ENCODE measurements around the gene ZNF230. TPM values are rescaled to one million over a fixed set of nuclear protein-coding genes. Genes with fewer than 3 reads are reported as not detected.

ZNF230 gene
- total and polyA plus RNA-seq, 9 of the 15 experiments (the other 6 are each of a cell fraction or from before 2014, with no cell fraction given), result 1.3 to 4.0 (median 2.2) TPM

DNA sequence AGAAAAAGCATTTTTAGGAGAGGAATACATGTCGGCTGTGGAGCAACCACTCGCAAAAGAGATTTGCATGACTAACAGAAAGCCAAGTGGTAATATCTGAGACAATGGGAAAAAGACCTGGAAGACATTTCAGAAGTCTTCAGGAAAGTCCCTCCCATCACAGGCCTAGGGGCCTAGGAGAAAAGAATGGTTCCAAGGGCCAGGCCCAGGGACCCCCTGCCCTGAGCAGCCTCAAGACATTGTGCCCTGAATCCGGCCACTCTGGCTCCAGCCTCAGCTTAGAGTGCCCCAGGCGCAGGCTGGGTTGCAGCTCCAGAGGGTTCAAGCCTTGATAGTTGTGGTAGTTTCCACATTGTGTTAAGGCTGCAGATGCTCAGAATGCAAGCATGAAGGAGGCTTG lies 42.3 kb upstream of the ZNF230 start:
- H3K9me3 ChIP-seq (replicated peaks; ENCODE audit: control insufficient read depth, insufficient read depth, low read depth, low read length), result 0 out of 2 replicates have a peak, but pooled peaks cover 2% of the 10 kb centered on the region
- DNase-seq (ENCODE audit: extremely low read depth in 1 of 4, low spot score in 3 of 4) (no peak), FAIRE-seq (no peak), ATAC-seq (no peak)
- no peak overlapping the region for H3K4me3 ChIP-seq
- no peaks in the 10 kb centered on the region for H3K27me3 ChIP-seq (ENCODE audit: control insufficient read depth in 2 of 2, insufficient read depth in 2 of 2, low read length in 2 of 2)
- no peak overlapping the region for H3K27ac ChIP-seq (ENCODE audit: extremely low read depth, low read depth, low read length)
- no peak overlapping the region for H3K4me2 ChIP-seq (ENCODE audit: insufficient read depth, low read length)
- no peak overlapping the region for H3K9ac ChIP-seq (ENCODE audit: insufficient read depth in 1 of 2, low read depth in 2 of 2, low read length in 2 of 2)
- WGBS (ENCODE audit: insufficient coverage, low coverage, missing lambda C conversion rate), result 0% methylated on average over 4 of the region's 4 CpGs
- in situ Hi-C loops (cut with MboI) (no loop called here), intact Hi-C loops (cut with micrococcal nuclease) (no loop called here)
- H3K79me2 ChIP-seq (ENCODE audit: control insufficient read depth, insufficient read depth, low read length), result no peaks in the 10 kb centered on the region
- H2AFZ ChIP-seq (ENCODE audit: low read depth, low read length), result no peak overlapping the region
- no peaks in the 10 kb centered on the region for H3K4me1 ChIP-seq (replicated peaks in 1 of 2; ENCODE audit: control insufficient read depth in 2 of 2, insufficient read depth in 2 of 2, low read length in 2 of 2)
- no peaks in the 10 kb centered on the region for H3K9me1 ChIP-seq (ENCODE audit: control insufficient read depth, insufficient read depth, low read length)
- TF ChIP-seq, protein P1, sequence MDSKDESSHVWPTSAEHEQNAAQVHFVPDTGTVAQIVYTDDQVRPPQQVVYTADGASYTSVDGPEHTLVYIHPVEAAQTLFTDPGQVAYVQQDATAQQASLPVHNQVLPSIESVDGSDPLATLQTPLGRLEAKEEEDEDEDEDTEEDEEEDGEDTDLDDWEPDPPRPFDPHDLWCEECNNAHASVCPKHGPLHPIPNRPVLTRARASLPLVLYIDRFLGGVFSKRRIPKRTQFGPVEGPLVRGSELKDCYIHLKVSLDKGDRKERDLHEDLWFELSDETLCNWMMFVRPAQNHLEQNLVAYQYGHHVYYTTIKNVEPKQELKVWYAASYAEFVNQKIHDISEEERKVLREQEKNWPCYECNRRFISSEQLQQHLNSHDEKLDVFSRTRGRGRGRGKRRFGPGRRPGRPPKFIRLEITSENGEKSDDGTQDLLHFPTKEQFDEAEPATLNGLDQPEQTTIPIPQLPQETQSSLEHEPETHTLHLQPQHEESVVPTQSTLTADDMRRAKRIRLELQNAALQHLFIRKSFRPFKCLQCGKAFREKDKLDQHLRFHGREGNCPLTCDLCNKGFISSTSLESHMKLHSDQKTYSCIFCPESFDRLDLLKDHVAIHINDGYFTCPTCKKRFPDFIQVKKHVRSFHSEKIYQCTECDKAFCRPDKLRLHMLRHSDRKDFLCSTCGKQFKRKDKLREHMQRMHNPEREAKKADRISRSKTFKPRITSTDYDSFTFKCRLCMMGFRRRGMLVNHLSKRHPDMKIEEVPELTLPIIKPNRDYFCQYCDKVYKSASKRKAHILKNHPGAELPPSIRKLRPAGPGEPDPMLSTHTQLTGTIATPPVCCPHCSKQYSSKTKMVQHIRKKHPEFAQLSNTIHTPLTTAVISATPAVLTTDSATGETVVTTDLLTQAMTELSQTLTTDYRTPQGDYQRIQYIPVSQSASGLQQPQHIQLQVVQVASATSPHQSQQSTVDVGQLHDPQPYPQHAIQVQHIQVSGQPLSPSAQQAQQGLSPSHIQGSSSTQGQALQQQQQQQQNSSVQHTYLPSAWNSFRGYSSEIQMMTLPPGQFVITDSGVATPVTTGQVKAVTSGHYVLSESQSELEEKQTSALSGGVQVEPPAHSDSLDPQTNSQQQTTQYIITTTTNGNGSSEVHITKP (IDR thresholded peaks at IDR 0.05; ENCODE audit: partially characterized antibody), result no peak
- TF ChIP-seq GABPA (tag; conservative IDR thresholded peaks at IDR 0.05; ENCODE audit: low read depth), result no peak
- TF ChIP-seq SMAD1 (IDR thresholded peaks at IDR 0.05; ENCODE audit: low read depth, low read length, partially characterized antibody), result no peak
- TF ChIP-seq CBFB (CRISPR knock-in tag; IDR thresholded peaks at IDR 0.05), result no peak
- no peak for TF ChIP-seq ZNF324 (CRISPR knock-in tag; IDR thresholded peaks at IDR 0.05)
- no peak for TF ChIP-seq FOXA1 (IDR thresholded peaks at IDR 0.05; ENCODE audit: borderline replicate concordance)
- TF ChIP-seq, protein P2, sequence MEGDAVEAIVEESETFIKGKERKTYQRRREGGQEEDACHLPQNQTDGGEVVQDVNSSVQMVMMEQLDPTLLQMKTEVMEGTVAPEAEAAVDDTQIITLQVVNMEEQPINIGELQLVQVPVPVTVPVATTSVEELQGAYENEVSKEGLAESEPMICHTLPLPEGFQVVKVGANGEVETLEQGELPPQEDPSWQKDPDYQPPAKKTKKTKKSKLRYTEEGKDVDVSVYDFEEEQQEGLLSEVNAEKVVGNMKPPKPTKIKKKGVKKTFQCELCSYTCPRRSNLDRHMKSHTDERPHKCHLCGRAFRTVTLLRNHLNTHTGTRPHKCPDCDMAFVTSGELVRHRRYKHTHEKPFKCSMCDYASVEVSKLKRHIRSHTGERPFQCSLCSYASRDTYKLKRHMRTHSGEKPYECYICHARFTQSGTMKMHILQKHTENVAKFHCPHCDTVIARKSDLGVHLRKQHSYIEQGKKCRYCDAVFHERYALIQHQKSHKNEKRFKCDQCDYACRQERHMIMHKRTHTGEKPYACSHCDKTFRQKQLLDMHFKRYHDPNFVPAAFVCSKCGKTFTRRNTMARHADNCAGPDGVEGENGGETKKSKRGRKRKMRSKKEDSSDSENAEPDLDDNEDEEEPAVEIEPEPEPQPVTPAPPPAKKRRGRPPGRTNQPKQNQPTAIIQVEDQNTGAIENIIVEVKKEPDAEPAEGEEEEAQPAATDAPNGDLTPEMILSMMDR (IDR thresholded peaks at IDR 0.05 in 2 of 3, conservative IDR thresholded peaks at IDR 0.05 in 1 of 3; ENCODE audit: insufficient read depth in 2 of 3, low read depth in 1 of 3, low read length in 3 of 3), result no peak
- no peak for TF ChIP-seq ZNF165 (CRISPR knock-in tag; IDR thresholded peaks at IDR 0.05; ENCODE audit: borderline replicate concordance)
- no peak for TF ChIP-seq NELFE (IDR thresholded peaks at IDR 0.05; ENCODE audit: insufficient read depth, insufficient read length)
- TF ChIP-seq U2AF2 (optimal IDR thresholded peaks at IDR 0.05; ENCODE audit: low read depth, low read length), result no peak
- TF ChIP-seq, protein P3, sequence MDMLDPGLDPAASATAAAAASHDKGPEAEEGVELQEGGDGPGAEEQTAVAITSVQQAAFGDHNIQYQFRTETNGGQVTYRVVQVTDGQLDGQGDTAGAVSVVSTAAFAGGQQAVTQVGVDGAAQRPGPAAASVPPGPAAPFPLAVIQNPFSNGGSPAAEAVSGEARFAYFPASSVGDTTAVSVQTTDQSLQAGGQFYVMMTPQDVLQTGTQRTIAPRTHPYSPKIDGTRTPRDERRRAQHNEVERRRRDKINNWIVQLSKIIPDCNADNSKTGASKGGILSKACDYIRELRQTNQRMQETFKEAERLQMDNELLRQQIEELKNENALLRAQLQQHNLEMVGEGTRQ (CRISPR knock-in tag; IDR thresholded peaks at IDR 0.05), result no peak
- no peak for TF ChIP-seq PTTG1 (tag; IDR thresholded peaks at IDR 0.05; ENCODE audit: low read depth)
- no peak for TF ChIP-seq SREBF2 (CRISPR knock-in tag; IDR thresholded peaks at IDR 0.05)
- no peak for TF ChIP-seq GTF2A2 (tag; IDR thresholded peaks at IDR 0.05)
- no peak for TF ChIP-seq NUFIP1 (IDR thresholded peaks at IDR 0.05; ENCODE audit: partially characterized antibody)
- no peak for TF ChIP-seq ZNF3 (CRISPR knock-in tag; IDR thresholded peaks at IDR 0.05)
- no peak for TF ChIP-seq ZNF121 (CRISPR knock-in tag; conservative IDR thresholded peaks at IDR 0.05)
- no peak for TF ChIP-seq SMARCC2 (IDR thresholded peaks at IDR 0.05; ENCODE audit: low read depth)
- TF ChIP-seq ZC3H11A (IDR thresholded peaks at IDR 0.05; ENCODE audit: low read depth, low read length), result no peak
- POLR2A ChIA-PET, result interaction anchor here (1.3 kb wide), 1 partner anchor 9 kb away, joined by 3 read pairs; the partner anchor contains the start of gene ZNF221
- CTCF ChIA-PET (ENCODE audit: low intra/inter-chr PET ratio), result no interaction called here
- BruUV-seq (replicated peaks), result no TSS peak
- no peaks in the 10 kb centered on the region for H3K36me3 ChIP-seq (ENCODE audit: control insufficient read depth, insufficient read depth, low read length)
- H4K20me1 ChIP-seq (replicated peaks; ENCODE audit: control insufficient read depth, insufficient read depth, low read length), result no peaks in the 10 kb centered on the region

Measured in K562 (cell line).